ENCODE measurements around the gene SLC26A1. TPM values are rescaled to one million over a fixed set of nuclear protein-coding genes. Genes with fewer than 3 reads are reported as not detected.

SLC26A1 gene
- polyA plus RNA-seq, 10 donors, result 1.2 to 5.1 (median 3.5) TPM

GRCh38 chr4:966266-967112 lies 26.7 kb downstream of the SLC26A1 start:
- DNase-seq, result no peak

GRCh38 chr4:965766-966134 lies 27.5 kb downstream of the SLC26A1 start:
- DNase-seq, result no peak

- no peak for DNase-seq
Observed at GRCh38 chr4:965048-965765, 28.0 kb downstream of the SLC26A1 start.

GRCh38 chr4:964346-965025 lies 28.7 kb downstream of the SLC26A1 start:
- DNase-seq, result no peak

GRCh38 chr4:963276-964225 lies 29.7 kb downstream of the SLC26A1 start:
- DNase-seq, result no peak

- DNase-seq, result no peak
Observed at GRCh38 chr4:962231-963208, 30.7 kb downstream of the SLC26A1 start.

- DNase-seq, result no peak
Observed at GRCh38 chr4:961351-962230, 31.6 kb downstream of the SLC26A1 start.

- no peak for DNase-seq
Observed at GRCh38 chr4:960636-961350, 32.4 kb downstream of the SLC26A1 start.

- no peak for DNase-seq
Observed at GRCh38 chr4:960140-960635, 33.0 kb downstream of the SLC26A1 start.

- no peak for DNase-seq
Observed at GRCh38 chr4:959338-960139, 33.7 kb downstream of the SLC26A1 start.

- no peak for DNase-seq
Observed at GRCh38 chr4:958696-959337, 34.4 kb downstream of the SLC26A1 start.

GRCh38 chr4:958314-958665 lies 34.9 kb downstream of the SLC26A1 start:
- no peak for DNase-seq

- DNase-seq, result no peak
Observed at GRCh38 chr4:957581-958313, 35.5 kb downstream of the SLC26A1 start.

GRCh38 chr4:957231-957580 lies 36.0 kb downstream of the SLC26A1 start:
- DNase-seq, result no peak

GRCh38 chr4:956531-957230 lies 36.5 kb downstream of the SLC26A1 start:
- no peak for DNase-seq

GRCh38 chr4:955931-956381 lies 37.2 kb downstream of the SLC26A1 start:
- no peak for DNase-seq

Measured in muscle of back (tissue), 11 donors.